Activated naive CD8-positive, alpha-beta T cell treated with anti-CD3 and anti-CD28 coated beads, Interleukin-2, amount 50 U/mL, for 16 hours (primary cell): ENCODE data around the gene DHX35.
A peak's percentile ranks its signal among the peaks of the same experiment; 100 is the strongest.
"Not testable (repeated sequence)": the region's sequence is repeated elsewhere in the genome, so short reads cannot be mapped to it uniquely, and the experiment has no call there.

Experiments used
- DNase-seq: peaks from one replicate; pipeline ENCODE4 v3.0.0-alpha.2; 2020; ENCODE audit warnings: low read depth, low spot score

DHX35 gene

DNA sequence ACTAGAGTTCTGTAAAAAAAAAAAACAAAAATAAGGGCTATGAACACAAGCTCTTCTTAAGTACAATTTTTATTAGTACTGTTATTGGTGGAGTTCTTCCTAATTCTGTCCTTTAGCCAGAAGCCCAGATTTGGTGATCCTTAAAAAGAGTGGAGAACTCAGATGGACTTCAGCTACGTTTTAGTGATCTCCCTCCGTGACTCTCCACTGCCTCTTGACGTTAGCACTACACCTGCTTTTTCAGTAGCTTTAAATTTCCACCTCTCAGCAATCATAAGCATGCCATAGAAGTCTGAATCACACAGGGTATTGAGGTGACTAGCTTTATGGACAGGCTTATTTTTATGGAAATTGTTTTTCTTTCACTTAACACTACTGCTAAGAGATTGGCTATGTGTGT lies 17.7 kb downstream of the DHX35 start:
- no peak for DNase-seq

- no peak for DNase-seq
These were observed 20.1 kb downstream of the DHX35 start for GRCh38 chr20:38982291-38982690.

DNA sequence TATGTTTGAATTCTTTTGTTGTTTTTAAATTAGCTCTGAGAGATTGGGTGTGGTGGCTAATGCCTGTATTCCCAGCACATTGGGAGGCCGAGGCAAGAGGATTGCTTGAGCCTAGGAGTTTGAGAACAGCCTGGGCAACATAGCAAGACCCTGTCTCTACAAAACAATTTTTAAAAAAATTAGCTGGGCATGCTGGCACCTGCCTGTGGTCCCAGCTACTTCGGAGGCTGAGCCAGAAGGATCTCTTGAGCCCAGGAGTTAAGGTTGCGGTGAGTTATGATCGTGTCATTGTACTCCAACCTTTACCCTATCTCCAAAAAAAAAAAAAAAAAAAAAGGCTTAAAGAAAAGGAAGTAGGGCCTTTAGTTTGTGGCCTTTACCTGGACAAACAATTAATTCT lies 22.9 kb downstream of the DHX35 start:
- DNase-seq, result no peak

- DNase-seq, result no peak
These were observed 23.5 kb downstream of the DHX35 start for GRCh38 chr20:38985603-38986170.

GRCh38 chr20:38986663-38987062 lies 24.5 kb downstream of the DHX35 start:
- DNase-seq, result no peak

GRCh38 chr20:38987777-38988176 lies 25.6 kb downstream of the DHX35 start:
- DNase-seq, result no peak

GRCh38 chr20:38990728-38991127 lies 28.6 kb downstream of the DHX35 start:
- DNase-seq, result no peak

- no peak for DNase-seq
These were observed 29.9 kb downstream of the DHX35 start for GRCh38 chr20:38991814-38992704.

DNA sequence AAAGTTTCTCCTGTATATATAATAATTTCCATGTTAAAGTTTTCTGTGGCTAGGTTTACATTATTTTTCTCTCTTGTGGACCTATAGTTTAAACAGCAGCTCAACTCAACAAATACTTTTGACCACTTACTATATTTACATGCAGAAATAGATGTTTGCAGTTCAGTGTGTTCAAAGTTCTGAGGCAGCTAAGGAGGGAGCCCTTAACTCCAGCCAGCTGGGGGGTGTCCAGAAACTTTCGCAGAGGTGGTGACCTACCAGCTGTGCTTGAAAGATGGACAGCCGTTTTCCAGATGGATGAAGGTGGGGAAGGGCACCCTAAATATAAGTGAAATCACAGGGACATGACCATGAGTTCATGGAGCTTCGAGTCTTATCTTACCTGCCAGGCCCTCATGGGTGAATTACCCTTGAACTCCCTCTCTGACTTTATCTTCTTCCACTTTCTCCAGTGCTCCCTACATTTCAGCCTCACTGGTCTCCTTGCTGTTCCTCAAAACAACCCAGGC lies 33.4 kb downstream of the DHX35 start:
- no peak for DNase-seq

DNA sequence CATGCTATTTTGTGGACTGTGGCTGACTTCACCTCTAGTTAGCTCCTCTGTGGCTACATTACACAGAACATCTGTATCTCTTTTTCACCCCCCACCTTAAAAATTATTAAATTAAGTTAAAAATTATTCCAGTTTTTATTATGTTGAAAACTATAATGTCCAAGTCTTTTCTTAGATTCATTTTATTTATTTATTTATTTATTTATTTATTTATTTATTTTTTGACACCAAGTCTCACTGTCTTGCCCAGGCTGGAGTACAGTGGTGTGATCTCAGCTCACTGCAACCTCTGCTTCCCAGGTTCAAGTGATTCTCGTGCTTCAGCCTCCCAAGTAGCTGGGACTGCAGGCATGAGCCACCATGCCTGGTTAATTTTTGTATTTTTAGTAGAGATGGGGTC lies 34.7 kb downstream of the DHX35 start:
- not testable (repeated sequence) for DNase-seq

GRCh38 chr20:38997622-38998021 lies 35.5 kb downstream of the DHX35 start:
- DNase-seq, result peak; percentile 30

DNA sequence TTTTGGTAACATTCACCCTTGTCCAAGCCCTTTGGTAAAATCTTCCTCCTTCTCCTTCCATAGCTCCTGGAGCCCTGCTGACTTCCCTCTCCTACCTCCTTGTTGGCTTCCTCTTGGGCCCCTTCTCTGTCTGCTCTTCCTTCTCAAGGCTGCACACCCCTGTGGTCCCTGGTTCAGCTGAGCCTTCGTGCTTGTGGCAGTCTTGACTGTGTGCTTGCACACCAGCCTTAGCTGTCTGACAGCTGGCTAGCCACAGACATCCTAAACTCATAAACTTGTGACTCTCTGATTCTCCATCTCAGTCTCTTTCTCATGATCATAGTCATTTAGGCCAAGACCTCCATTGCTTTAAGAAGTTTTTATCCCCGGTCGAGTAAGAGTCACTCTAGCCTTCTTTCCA lies 37.1 kb downstream of the DHX35 start:
- DNase-seq, result no peak

DNA sequence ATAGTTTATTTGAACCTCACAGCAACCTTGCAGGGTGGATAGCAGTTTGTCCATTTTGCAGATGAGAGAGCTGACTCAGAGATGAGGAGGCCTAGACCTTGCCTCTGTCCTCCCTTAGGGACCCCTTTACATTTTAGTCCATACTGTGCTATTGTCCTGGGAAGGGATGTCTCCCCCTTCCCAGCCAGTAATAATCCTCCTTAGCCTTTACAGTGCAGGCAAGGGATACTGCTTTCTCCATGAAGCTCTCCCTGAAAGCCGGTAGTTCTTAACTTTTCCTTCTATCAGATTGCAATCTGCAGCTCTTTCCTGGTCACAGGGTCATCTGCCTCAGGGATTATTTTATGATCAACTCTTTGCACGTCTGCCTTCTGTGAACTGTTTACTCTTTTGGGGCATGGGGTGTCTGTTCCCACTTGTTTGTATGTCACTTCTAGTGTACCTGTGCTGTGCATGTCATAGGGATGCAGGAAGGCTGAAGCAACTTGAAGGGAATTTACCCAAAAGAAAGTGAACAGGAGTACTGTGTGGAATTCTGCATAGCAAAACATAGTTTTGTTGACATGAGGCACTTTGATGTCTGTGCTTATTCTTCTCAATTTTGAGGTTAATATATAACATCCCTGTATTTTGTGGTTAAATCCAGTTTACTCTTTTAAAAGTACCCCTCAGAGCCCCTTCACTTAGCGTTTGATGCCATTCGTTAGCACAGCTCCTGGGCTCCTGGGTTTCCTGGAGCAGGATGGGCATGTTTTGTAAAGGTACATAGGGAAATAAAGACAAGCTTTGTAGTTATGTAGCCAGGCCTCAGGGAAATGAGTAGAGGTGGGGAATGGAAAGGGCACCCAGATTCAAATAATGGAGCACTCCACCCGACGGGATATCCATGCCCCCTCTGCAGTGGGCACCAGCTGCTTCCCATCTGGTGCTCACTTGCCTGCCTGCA lies 38.1 kb downstream of the DHX35 start:
- no peak for DNase-seq

GRCh38 chr20:39004508-39004907 lies 42.4 kb downstream of the DHX35 start:
- no peak for DNase-seq

- no peak for DNase-seq
These were observed 47.2 kb downstream of the DHX35 start for GRCh38 chr20:39009348-39009747.

DNA sequence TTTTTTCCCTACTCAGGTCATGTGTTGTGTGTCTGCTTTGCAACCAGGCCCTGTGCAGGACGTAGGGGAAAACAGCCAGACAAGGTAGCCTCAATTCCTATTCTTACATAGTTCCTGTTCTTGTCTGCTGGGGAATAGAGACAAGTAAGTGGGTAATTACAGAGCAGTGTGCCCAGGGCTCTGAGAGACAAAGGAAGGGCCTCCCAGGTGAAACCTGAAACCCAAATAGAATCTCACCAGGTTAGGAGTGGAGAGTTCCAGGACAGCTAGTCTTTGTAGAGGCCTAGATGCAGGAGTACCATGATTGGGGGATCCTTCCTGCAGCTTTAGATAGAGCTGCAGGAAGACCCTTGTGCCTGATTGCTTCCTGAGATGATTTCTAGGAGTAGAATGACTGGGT lies 48.4 kb downstream of the DHX35 start:
- no peak for DNase-seq

DNA sequence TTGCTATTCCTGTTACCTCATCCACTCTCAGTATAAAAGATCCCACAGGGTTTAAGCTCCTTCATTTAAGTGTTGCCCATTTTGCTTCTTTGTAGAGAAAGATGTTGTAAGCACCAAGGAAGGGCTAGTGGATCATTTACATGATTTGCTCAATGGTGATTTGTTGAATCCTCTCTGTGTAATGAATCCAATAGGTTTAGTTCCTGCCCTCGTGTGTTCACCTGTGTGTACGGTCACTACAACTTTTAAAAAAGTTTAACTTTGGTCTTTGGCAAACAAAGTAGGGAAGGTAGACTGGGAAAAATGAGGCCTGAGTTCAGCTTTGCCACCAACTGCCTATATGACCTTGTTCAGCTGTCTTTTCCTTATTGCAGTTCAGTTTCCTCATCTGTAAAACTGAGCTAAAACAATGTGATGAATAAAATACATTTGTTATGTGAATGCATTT lies 51.5 kb downstream of the DHX35 start:
- no peak for DNase-seq

GRCh38 chr20:39016041-39016440 lies 53.9 kb downstream of the DHX35 start:
- no peak for DNase-seq

GRCh38 chr20:39016506-39016905 lies 54.4 kb downstream of the DHX35 start:
- DNase-seq, result no peak

DNA sequence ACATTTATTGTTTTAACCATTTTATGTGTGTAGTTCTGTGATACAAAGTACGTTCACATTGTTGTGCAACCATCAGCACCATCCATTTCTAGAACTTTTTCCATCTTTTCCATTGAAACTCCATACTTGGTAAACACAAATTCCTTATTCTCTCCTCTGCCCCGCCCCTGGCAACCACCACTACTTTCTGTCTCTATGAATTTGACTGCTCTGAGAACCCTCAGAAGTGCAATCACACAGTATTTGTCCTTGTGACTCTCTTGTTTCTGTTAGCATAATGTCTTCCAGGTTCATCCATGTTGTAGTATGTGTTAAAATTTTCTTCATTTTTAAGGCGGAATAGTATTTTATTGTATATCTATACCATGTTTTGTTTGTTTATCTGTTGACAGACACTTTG lies 56.9 kb downstream of the DHX35 start:
- no peak for DNase-seq

DNA sequence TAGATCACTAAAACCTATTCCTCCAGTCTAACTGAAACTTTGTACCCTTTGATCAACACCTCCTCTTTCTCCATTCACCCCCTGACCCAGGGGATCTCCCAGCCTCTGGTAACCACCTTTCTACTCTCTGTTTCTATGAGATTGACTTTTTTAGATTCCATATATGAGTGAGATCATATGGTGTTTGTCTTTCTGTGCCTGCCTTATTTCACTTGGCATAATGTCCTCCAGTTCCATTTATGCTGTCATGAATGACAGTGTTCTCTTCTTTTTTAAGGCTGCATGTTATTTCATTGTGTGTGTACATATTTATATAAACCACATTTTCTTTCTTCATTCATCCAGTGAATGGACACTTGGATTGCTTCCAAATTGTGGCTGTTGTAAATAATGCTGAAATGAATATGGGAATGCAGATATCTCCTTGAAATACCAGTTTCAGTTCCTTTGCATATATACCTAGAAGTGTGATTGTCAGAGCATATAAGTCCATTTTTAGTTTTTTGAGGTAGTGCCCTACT lies 57.7 kb downstream of the DHX35 start:
- DNase-seq, result no peak

- no peak for DNase-seq
These were observed 59.6 kb downstream of the DHX35 start for GRCh38 chr20:39021748-39022147.
